NOMO-1 treated with DMSO at 0.1 percent for 48 hours (cell line): ENCODE measurements around the gene SCNN1A.

ENCODE experiments used
- DNase-seq: peaks from one replicate; lab custom pipeline; 2025; ENCODE audit not compliant: unreplicated experiment; lab: John Stamatoyannopoulos, UW

SCNN1A gene

DNA sequence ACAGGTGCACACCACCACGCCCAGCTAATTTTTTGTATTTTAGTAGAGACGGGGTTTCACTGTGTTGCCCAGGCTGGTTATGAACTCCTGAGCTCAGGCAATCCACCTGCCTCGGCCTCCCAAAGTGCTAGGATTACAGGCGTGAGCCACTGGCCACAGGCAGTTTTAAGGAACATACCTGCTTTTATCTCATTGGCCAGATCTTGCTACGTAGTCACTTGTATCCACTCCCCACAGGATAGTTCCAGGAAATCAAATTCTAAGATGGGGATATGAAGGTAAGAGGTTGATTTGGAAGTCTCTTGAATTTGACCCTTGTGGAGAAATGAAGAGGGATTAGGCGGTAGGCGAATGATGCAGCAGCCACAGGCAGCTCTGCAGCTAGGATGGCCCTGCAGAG is 73.6 kb downstream of the SCNN1A start:
- DNase-seq = no peak

DNA sequence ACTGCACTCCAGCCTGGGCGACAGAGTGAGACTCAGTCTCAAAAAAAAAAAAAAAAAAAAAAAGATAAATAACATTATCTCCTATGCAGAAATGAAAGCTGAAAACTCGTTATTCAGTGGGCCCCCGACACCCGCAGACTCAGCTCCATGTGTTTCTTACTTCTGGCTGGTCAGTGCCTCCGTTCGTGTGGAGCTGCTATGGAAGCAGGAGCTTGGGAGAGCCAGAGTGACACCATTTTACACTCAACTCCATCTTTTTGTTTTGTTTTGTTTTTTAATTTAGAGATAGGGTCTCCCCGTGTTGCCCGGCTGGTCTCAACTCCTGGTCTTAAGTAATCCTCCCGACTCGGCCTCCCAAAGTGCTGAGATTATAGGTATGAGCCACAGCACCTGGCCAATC is 78.2 kb downstream of the SCNN1A start:
- no peak for DNase-seq
